ENCODE results near the gene GUF1. TPM values are rescaled to one million over a fixed set of nuclear protein-coding genes. Genes with fewer than 3 reads are reported as not detected.

GUF1 gene
- total RNA-seq, 1 donor from 2014 or later: 24.7 TPM

DNA sequence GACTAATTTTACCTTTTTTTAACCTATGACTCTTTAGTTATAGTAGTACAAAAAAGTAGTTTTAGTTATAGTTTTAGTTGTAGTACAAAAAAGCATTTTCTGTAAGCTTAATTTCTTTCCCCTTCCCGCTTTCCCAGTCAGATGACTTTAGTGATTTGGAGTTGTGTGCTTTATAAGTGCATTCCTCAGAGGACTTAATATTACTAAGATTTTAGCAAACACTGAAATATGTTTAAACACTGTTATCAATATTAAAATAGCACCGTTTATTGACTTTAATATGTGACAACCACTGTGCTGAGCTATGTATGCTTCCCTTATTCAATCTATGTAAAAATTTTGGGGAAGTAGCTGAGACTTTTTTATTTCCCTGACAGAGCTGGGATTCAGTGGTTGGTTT is 22.8 kb downstream of the GUF1 start:
- Histone ChIP-seq H3K4me2 (ENCODE audit: low read length) (no peak overlapping the region), H3K4me3 (ENCODE audit: insufficient read depth, low read depth, low read length) (no peak overlapping the region)
- H3K9me3 Mint-ChIP-seq (ENCODE audit: unreplicated experiment): no peaks in the 10 kb centered on the region

GRCh38 chr4:44704673-44705072 is 26.5 kb downstream of the GUF1 start:
- DNase-seq (ENCODE audit: low read depth) (no peak), FAIRE-seq (no peak)
- H3K27me3 Mint-ChIP-seq (ENCODE audit: low read depth, unreplicated experiment): no peaks in the 10 kb centered on the region
- H3K4me1 Mint-ChIP-seq (ENCODE audit: low read depth, unreplicated experiment): peaks cover 2% of the 10 kb centered on the region
- Histone ChIP-seq H3K27ac (ENCODE audit: low read depth, low read length) (no peak overlapping the region), H4K20me1 (ENCODE audit: insufficient read depth, low read length) (no peaks in the 10 kb centered on the region), H3K9me3 (ENCODE audit: insufficient read depth, low read depth, low read length) (no peaks in the 10 kb centered on the region), H3K27me3 (ENCODE audit: insufficient read depth, low read length) (no peaks in the 10 kb centered on the region), H3K4me1 (ENCODE audit: insufficient read depth, low read length) (no peaks in the 10 kb centered on the region), H2AFZ (ENCODE audit: low read depth, low read length) (no peak overlapping the region), H3K4me2 (ENCODE audit: low read length) (no peak overlapping the region), H3K36me3 (ENCODE audit: insufficient read depth, low read length) (peaks cover 35% of the 10 kb centered on the region), H3K9ac (ENCODE audit: low read length) (no peak overlapping the region), H3K79me2 (ENCODE audit: insufficient read depth, low read length) (no peaks in the 10 kb centered on the region), H3K4me3 (ENCODE audit: insufficient read depth, low read depth, low read length) (no peak overlapping the region)
- H3K4me3 Mint-ChIP-seq (ENCODE audit: unreplicated experiment): no peak overlapping the region
- peaks cover 3% of the 10 kb centered on the region for H3K36me3 Mint-ChIP-seq (ENCODE audit: low read depth, unreplicated experiment)
- no peak overlapping the region for H3K27ac Mint-ChIP-seq (ENCODE audit: unreplicated experiment)
- no peaks in the 10 kb centered on the region for H3K9me3 Mint-ChIP-seq (ENCODE audit: unreplicated experiment)
- TF ChIP-seq CTCF (IDR thresholded peaks at IDR 0.05; ENCODE audit: insufficient read depth, low read depth, low read length) (no peak), EZH2 (IDR thresholded peaks at IDR 0.05; ENCODE audit: insufficient read depth, low read length) (no peak)

More for the DNA sequence above, 22.8 kb downstream of the GUF1 start:
- no peak for DNase-seq (ENCODE audit: low read depth)
- no peak for FAIRE-seq
- Histone ChIP-seq H4K20me1 (ENCODE audit: insufficient read depth, low read length) (no peaks in the 10 kb centered on the region), H3K27ac (ENCODE audit: low read depth, low read length) (no peak overlapping the region), H2AFZ (ENCODE audit: low read depth, low read length) (no peak overlapping the region), H3K4me1 (ENCODE audit: insufficient read depth, low read length) (no peaks in the 10 kb centered on the region), H3K79me2 (ENCODE audit: insufficient read depth, low read length) (no peaks in the 10 kb centered on the region), H3K9ac (ENCODE audit: low read length) (no peak overlapping the region), H3K9me3 (ENCODE audit: insufficient read depth, low read depth, low read length) (no peaks in the 10 kb centered on the region), H3K36me3 (ENCODE audit: insufficient read depth, low read length) (peaks cover 40% of the 10 kb centered on the region), H3K27me3 (ENCODE audit: insufficient read depth, low read length) (no peaks in the 10 kb centered on the region)
- Mint-ChIP-seq H3K4me3 (ENCODE audit: unreplicated experiment) (no peak overlapping the region), H3K36me3 (ENCODE audit: low read depth, unreplicated experiment) (peaks cover 3% of the 10 kb centered on the region), H3K4me1 (ENCODE audit: low read depth, unreplicated experiment) (peaks cover 2% of the 10 kb centered on the region), H3K27ac (ENCODE audit: unreplicated experiment) (no peak overlapping the region), H3K27me3 (ENCODE audit: low read depth, unreplicated experiment) (no peaks in the 10 kb centered on the region)
- TF ChIP-seq EZH2 (IDR thresholded peaks at IDR 0.05; ENCODE audit: insufficient read depth, low read length) (no peak), CTCF (IDR thresholded peaks at IDR 0.05; ENCODE audit: insufficient read depth, low read depth, low read length) (no peak)

- no peaks in the 10 kb centered on the region for H3K4me1 Mint-ChIP-seq (ENCODE audit: low read depth, unreplicated experiment)
- Histone ChIP-seq H3K27ac (ENCODE audit: low read depth, low read length) (no peak overlapping the region), H3K9me3 (ENCODE audit: insufficient read depth, low read depth, low read length) (no peaks in the 10 kb centered on the region), H3K79me2 (ENCODE audit: insufficient read depth, low read length) (peaks cover 21% of the 10 kb centered on the region), H2AFZ (ENCODE audit: low read depth, low read length) (no peak overlapping the region), H3K36me3 (ENCODE audit: insufficient read depth, low read length) (no peaks in the 10 kb centered on the region), H3K4me1 (ENCODE audit: insufficient read depth, low read length) (no peaks in the 10 kb centered on the region), H4K20me1 (ENCODE audit: insufficient read depth, low read length) (peaks cover 4% of the 10 kb centered on the region), H3K9ac (ENCODE audit: low read length) (no peak overlapping the region), H3K4me3 (ENCODE audit: insufficient read depth, low read depth, low read length) (no peak overlapping the region), H3K4me2 (ENCODE audit: low read length) (no peak overlapping the region), H3K27me3 (ENCODE audit: insufficient read depth, low read length) (no peaks in the 10 kb centered on the region)
- H3K4me3 Mint-ChIP-seq (ENCODE audit: unreplicated experiment): no peak overlapping the region
- no peaks in the 10 kb centered on the region for H3K27me3 Mint-ChIP-seq (ENCODE audit: low read depth, unreplicated experiment)
- H3K9me3 Mint-ChIP-seq (ENCODE audit: unreplicated experiment): no peaks in the 10 kb centered on the region
- DNase-seq (ENCODE audit: low read depth) (no peak), FAIRE-seq (no peak)
- TF ChIP-seq EZH2 (IDR thresholded peaks at IDR 0.05; ENCODE audit: insufficient read depth, low read length) (no peak), CTCF (IDR thresholded peaks at IDR 0.05; ENCODE audit: insufficient read depth, low read depth, low read length) (no peak)
- H3K36me3 Mint-ChIP-seq (ENCODE audit: low read depth, unreplicated experiment): peaks cover 4% of the 10 kb centered on the region
- no peak overlapping the region for H3K27ac Mint-ChIP-seq (ENCODE audit: unreplicated experiment)
Observed at GRCh38 chr4:44713125-44713524, 34.9 kb downstream of the GUF1 start.
